HG03097 (cell line): Measurements from ENCODE around the gene SLC25A33.
A peak's percentile ranks its signal among the peaks of the same experiment; 100 is the strongest.
"Not testable (repeated sequence)": the region's sequence is repeated elsewhere in the genome, so short reads cannot be mapped to it uniquely, and the experiment has no call there.

Experiments
- ATAC-seq: cut with Tn5 transposase; IDR thresholded peaks from one replicate; pipeline ENCODE4 v1.9.1; 2021; ENCODE audit not compliant: unreplicated experiment, low FRiP score

Gene SLC25A33

GRCh38 chr1:9615316-9616063 is 76.2 kb downstream of the SLC25A33 start:
- no peak for ATAC-seq

DNA sequence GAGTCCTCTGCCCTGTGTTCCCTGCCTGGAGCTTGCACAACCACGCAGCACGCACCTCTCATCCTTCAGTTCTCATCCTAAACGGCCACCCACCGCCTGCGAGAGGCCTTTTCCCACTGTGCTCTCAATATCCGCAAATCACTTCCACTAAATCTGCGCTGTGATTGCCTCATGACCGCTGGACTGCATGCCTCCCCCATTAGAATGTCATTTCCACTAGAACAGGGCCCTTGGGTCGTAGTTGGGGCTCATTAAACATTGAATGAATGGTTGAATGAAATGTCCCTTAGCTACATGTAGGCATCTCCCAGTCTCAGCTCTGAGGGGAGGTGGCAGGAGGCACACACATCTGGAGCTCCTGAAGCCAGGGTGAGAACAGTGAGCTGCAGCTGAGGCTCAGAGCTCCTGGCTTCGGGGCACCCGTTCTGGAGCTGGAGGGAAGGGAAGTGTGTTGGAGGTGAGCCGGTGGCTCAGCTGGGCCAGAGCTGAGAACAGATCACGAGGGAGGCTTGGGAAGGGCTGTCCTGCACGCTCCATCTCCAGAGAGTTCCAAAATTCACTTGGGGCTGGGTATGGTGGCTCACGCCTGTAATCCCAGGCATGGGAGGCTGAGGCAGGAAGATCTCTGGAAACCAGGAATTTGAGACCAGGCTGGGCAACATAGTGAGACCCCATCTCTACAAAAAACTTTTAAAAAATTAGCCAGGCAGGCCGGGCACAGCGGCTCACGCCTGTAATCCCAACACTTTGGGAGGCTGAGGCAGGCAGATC is 79.8 kb downstream of the SLC25A33 start:
- no peak for ATAC-seq

DNA sequence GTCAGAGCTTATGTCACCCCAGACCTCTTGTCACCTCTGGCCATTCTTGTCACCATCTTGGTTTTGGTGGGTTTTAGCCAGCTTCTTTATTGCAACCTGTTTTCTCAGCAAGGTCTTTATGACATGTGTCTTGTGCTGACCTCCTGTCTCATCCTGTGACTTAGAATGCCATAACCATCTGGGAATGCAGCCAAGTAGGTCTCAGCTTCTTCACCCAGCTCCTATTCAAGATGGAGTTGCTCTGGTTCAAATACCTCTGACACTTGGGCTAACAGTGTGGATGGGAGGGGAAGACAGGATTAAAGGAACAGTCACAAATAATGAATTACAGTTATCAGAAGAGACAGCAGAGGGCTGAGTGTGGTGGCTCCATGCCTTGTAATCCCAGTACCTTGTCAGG is 81.8 kb downstream of the SLC25A33 start:
- ATAC-seq: no peak

GRCh38 chr1:9624081-9624480 is 84.8 kb downstream of the SLC25A33 start:
- no peak for ATAC-seq

DNA sequence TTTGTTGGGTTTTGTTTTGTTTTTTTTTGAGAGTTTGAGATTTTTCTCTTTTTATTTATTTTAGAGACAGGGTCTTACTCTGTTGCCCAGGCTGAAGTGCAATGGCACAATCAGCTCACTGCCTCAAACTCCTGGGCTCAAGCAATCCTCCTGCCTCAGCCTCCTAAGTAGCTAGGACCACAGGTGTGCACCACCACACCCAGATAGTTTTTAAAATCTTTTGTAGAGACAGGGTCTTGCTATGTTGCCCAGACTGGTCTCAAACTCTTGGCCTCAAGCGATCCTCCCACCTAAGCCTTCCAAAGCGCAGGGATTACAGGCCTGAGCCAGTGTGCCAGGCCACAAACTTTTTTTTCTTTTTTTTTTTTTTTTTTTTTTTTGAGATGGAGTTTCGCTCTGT is 85.8 kb downstream of the SLC25A33 start:
- ATAC-seq: not testable (repeated sequence)

GRCh38 chr1:9626201-9626608 is 86.9 kb downstream of the SLC25A33 start:
- ATAC-seq: peak; percentile 43

DNA sequence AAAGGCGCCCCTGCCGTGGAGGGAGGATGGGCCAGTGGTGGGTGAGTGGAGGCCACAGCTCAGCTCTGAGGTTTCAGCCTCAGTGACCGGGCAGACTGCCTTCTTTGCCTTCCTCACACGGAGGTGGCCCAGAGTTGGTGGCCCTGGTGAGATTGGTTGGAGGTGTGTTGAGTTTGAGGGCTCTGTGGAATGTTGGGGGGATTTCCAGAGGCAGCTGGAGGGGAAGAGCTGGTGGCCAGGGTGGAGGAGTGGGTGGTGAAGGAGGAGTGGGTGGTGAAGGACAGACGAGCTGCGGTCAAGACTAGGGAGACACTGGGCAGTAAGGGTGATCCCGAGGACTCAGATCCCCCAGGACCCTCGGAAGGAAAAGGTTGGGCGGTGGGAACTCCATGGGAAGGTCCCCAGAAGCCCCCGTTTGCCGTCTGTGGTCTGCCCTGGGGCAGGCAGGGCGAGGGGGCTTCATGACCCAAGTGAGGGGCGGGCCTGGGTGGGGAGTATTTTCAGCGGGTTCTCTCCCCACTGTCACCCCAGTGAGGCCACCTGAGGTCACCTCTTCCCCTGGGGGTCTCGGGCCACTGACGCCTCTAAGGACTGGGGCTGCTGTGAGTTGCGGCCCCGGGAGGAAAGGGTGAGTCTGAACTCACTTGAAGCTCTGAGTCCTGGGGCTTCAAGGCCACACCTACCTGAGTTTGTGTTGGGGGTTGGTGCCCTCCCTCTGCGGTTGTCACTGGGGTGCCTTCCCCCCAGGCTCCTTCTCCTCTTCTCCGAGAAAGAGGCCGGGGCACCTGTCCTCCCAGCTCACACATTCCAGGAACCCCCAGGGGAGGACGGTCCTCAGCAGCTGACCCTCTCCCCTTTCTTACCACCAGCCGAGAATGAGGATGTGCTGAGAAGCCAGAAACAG is 89.5 kb downstream of the SLC25A33 start:
- ATAC-seq: no peak

- no peak for ATAC-seq
Measured at GRCh38 chr1:9629445-9630201, 90.4 kb downstream of the SLC25A33 start.

DNA sequence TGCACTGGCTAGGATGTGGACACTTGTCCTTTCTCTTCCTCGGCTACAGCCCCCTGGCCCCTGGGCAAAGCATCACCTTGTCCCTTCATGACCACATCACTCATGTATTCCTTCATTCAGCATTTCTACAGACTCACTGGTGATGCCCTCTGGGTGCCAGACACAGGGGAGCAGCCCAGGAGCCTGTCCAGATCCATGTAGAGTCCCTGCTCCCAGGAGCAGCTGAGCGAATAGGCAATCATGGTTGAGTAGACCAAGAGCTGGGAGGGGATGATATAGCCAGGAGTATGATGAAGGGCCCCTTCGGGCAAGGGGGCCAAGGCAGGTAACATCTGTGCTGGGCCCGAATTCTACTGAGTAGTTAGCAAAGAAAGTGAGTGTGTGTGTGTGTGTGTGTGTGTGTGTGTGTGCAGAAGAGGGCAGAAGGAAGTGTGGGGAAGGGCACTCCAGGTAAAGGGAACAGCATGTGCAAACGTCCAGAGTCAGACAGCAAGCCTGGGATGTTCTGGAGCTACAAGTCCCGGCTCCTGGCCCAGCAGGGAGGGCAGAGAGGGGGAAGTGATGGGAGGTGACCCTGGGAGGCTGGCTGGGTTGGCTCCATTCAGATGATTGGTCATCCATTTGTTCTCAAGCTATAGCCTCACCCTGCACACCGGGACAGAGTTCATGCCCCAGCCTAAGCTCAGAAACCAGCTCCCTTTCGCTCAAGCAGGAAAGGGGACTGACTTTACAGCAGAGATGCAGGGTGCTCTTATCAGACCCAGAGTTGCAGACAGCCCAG is 91.3 kb downstream of the SLC25A33 start:
- ATAC-seq: no peak

GRCh38 chr1:9631613-9632012 is 92.3 kb downstream of the SLC25A33 start:
- ATAC-seq: no peak

GRCh38 chr1:9633493-9633892 is 94.2 kb downstream of the SLC25A33 start:
- no peak for ATAC-seq

DNA sequence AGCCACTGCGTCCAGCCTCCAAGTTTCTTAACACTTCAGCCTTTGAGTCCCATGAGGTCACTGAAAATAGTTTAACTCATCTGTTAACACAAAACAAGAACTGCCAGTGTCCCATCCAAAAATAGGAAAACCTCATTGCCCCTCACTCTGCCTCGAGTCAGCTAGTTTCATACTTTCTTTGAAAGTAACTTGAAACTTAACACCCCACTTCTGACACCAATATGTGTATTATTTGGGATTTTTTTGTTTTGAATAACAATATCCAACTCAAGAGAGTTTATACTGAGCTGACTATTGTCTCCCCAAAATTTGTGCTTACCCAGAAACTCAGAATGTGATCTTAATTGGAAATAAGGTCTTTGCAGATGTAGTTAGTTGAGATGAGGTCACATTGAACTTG is 95.3 kb downstream of the SLC25A33 start:
- ATAC-seq: no peak
